NT2/D1 (cell line): ENCODE results near the gene GNAT3.

Experiments used
- SUZ12 ChIP-seq: IDR thresholded peaks from 2 replicates; pipeline ENCODE4 v1.6.1; 2011; ENCODE audit not compliant: insufficient read length, insufficient read depth; ENCODE audit errors: extremely low read depth
- YY1 ChIP-seq: IDR thresholded peaks from 2 replicates; pipeline ENCODE4 v1.6.1; 2011; ENCODE audit not compliant: insufficient read length, insufficient read depth

DNA sequence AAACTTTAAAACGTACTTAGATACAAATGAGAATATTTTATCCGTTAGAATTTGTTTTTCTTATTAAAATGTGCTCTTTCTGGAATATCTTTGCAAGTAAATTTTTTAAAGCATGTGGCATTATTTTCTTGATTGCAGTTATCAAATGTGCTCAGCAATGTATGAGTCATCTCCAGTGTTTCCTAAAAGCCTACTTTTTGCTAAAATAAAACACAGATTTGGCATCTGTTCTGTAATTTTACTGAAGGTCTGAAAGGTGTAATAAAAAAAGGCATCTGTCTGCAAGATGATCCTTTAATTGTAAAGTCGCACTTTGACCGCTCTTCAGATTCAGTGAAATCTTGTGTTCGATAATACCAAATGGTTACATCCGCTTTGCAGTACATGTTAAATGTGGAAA, 3.4 kb downstream of the GNAT3 start:
- TF ChIP-seq SUZ12 (no peak), YY1 (no peak)
